IMR-90 (cell line): ENCODE results near the gene LHX1. TPM values are rescaled to one million over a fixed set of nuclear protein-coding genes. Genes with fewer than 3 reads are reported as not detected.

Source experiments
- ATAC-seq: fragments of 200-7000 bp; cut with Tn5 transposase; 2 replicates; pipeline ENCODE4 v1.9.1; 2020; ENCODE audit warnings: low read depth, mild to moderate bottlenecking, moderate library complexity
- BruUV-seq: library from RNA; stranded (reverse); fragments of 400-500 nt; replicated peaks from 2 replicates; lab custom pipeline; 2021; lab: Mats Ljungman, UMichigan
- CTCF ChIA-PET: fragments of 300-600 bp; formaldehyde crosslinking; extraction: SDS; loops from one replicate; lab custom pipeline; 2021; ENCODE audit warnings: antibody characterized with exemption; lab: Yijun Ruan, JAX
- POLR2A ChIA-PET: fragments of 300-600 bp; sonication (Branson Sonifier 250); formaldehyde crosslinking; loops from one replicate; lab custom pipeline; 2022; ENCODE audit warnings: antibody characterized with exemption; ENCODE audit not compliant: unreplicated experiment; lab: Charles Lee
- DNase-seq: peaks from one replicate; pipeline ENCODE4 v3.0.0; 2013
- H2AFZ ChIP-seq: replicated peaks from 2 replicates; pipeline ENCODE3; 2013; ENCODE audit warnings: low read length, mild to moderate bottlenecking; ENCODE audit not compliant: poor library complexity
- H2AK5ac ChIP-seq: 2 replicates; pipeline ENCODE4 v1.6.1; 2013; ENCODE audit warnings: low read depth, low read length, inconsistent platforms
- H2AK9ac ChIP-seq: replicated peaks from 2 replicates; pipeline ENCODE3; 2013; ENCODE audit warnings: mild to moderate bottlenecking, low read depth, low read length, moderate library complexity; ENCODE audit not compliant: poor library complexity
- H2BK120ac ChIP-seq: 2 replicates; pipeline ENCODE4 v1.6.1; 2013; ENCODE audit warnings: low read depth, low read length, inconsistent platforms
- H2BK15ac ChIP-seq: 3 replicates; pipeline ENCODE4 v1.6.1; 2013; ENCODE audit warnings: low read depth, low read length, inconsistent platforms
- H2BK20ac ChIP-seq: 2 replicates; pipeline ENCODE4 v1.6.1; 2013; ENCODE audit warnings: low read depth, mild to moderate bottlenecking, inconsistent platforms, low read length, moderate library complexity
- H2BK5ac ChIP-seq: 2 replicates; pipeline ENCODE4 v1.6.1; 2013; ENCODE audit warnings: mild to moderate bottlenecking, low read depth, low read length, inconsistent platforms; ENCODE audit not compliant: poor library complexity, severe bottlenecking
- H3K14ac ChIP-seq: replicated peaks from 2 replicates; pipeline ENCODE4 v1.6.1; 2013; ENCODE audit warnings: low read depth, low read length, inconsistent platforms
- H3K18ac ChIP-seq: 2 replicates; pipeline ENCODE4 v1.6.1; 2013; ENCODE audit warnings: low read depth, low read length, control low read depth
- H3K23ac ChIP-seq: 2 replicates; pipeline ENCODE4 v1.6.1; 2013; ENCODE audit warnings: low read depth, low read length, inconsistent platforms
- H3K27ac ChIP-seq: 2 replicates; pipeline ENCODE4 v1.5.1; 2013; ENCODE audit warnings: mild to moderate bottlenecking, control low read depth, low read length; ENCODE audit not compliant: insufficient read depth
- H3K27me3 ChIP-seq: 2 replicates; pipeline ENCODE4 v1.6.1; 2013; ENCODE audit warnings: low read length; ENCODE audit not compliant: control insufficient read depth, insufficient read depth
- H3K36me3 ChIP-seq: 2 replicates; pipeline ENCODE4 v1.6.1; 2013; ENCODE audit warnings: low read length, mixed read lengths; ENCODE audit not compliant: control insufficient read depth, insufficient read depth
- H3K4ac ChIP-seq: 2 replicates; pipeline ENCODE4 v1.6.1; 2013; ENCODE audit warnings: low read depth, low read length, inconsistent platforms
- H3K4me1 ChIP-seq: 2 replicates; pipeline ENCODE4 v1.6.1; 2013; ENCODE audit warnings: low read length, mixed read lengths; ENCODE audit not compliant: control insufficient read depth, insufficient read depth
- H3K4me2 ChIP-seq: 2 replicates; pipeline ENCODE4 v1.6.1; 2013; ENCODE audit warnings: low read depth, mild to moderate bottlenecking, control low read depth, low read length, moderate library complexity
- H3K4me3 ChIP-seq: 2 replicates; pipeline ENCODE4 v1.5.1; 2013; ENCODE audit warnings: low read depth, mild to moderate bottlenecking, control low read depth, low read length, moderate library complexity; ENCODE audit not compliant: insufficient read depth
- H3K56ac ChIP-seq: 2 replicates; pipeline ENCODE4 v1.6.1; 2013; ENCODE audit warnings: low read length, inconsistent platforms; ENCODE audit not compliant: insufficient read depth; ENCODE audit errors: extremely low read depth
- H3K79me1 ChIP-seq, 2 experiments: 2 replicates each; pipeline ENCODE4 v1.6.1; 2013; ENCODE audit warnings: low read length in 2 of 2, inconsistent platforms in 1 of 2, low read depth in 1 of 2
- H3K9ac ChIP-seq: 2 replicates; pipeline ENCODE4 v1.6.1; 2013; ENCODE audit warnings: low read depth, low read length, control low read depth
- H3K9me1 ChIP-seq: 2 replicates; pipeline ENCODE4 v1.6.1; 2013; ENCODE audit warnings: low read length, inconsistent platforms; ENCODE audit not compliant: insufficient read depth
- H3K9me3 ChIP-seq: 2 replicates; pipeline ENCODE4 v1.6.1; 2013; ENCODE audit warnings: low read length; ENCODE audit not compliant: control insufficient read depth, insufficient read depth
- H4K20me1 ChIP-seq: 2 replicates; pipeline ENCODE4 v1.6.1; 2013; ENCODE audit warnings: low read length, inconsistent platforms; ENCODE audit not compliant: insufficient read depth
- H4K5ac ChIP-seq: 2 replicates; pipeline ENCODE4 v1.6.1; 2013; ENCODE audit warnings: mild to moderate bottlenecking, low read depth, low read length, control low read depth
- H4K8ac ChIP-seq, 2 experiments: 2 replicates each; pipeline ENCODE4 v1.6.1; 2013; ENCODE audit warnings: low read depth in 2 of 2, low read length in 2 of 2, control low read depth in 1 of 2, inconsistent platforms in 1 of 2
- H4K91ac ChIP-seq: 2 replicates; pipeline ENCODE4 v1.6.1; 2013; ENCODE audit warnings: low read depth, low read length, inconsistent platforms; ENCODE audit not compliant: insufficient read depth
- BHLHE40 ChIP-seq: fragments of 150-350 bp; IDR thresholded peaks from 2 replicates; pipeline ENCODE4 v1.6.1; 2016; ENCODE audit warnings: mild to moderate bottlenecking, low read depth, low read length
- CEBPB ChIP-seq: IDR thresholded peaks from 2 replicates; pipeline ENCODE4 v1.6.1; 2012; ENCODE audit warnings: low read depth, low read length, improper control_type of control experiment
- CHD1 ChIP-seq: IDR thresholded peaks from 2 replicates; pipeline ENCODE4 v1.6.1; 2012; ENCODE audit warnings: low read depth, low read length, improper control_type of control experiment
- CTCF ChIP-seq: conservative IDR thresholded peaks from 2 replicates; pipeline ENCODE4 v1.5.1; 2012; ENCODE audit warnings: mild to moderate bottlenecking, low read depth, low read length, improper control_type of control experiment
- ELK1 ChIP-seq: fragments of 150-350 bp; IDR thresholded peaks from 2 replicates; pipeline ENCODE4 v1.6.1; 2016; ENCODE audit warnings: low read depth, mild to moderate bottlenecking, low read length, moderate library complexity, borderline replicate concordance
- FOS ChIP-seq: fragments of 150-350 bp; IDR thresholded peaks from 2 replicates; pipeline ENCODE4 v1.6.1; 2016; ENCODE audit warnings: low read depth, low read length
- MAFK ChIP-seq: IDR thresholded peaks from 2 replicates; pipeline ENCODE4 v1.6.1; 2012; ENCODE audit warnings: low read depth, low read length, improper control_type of control experiment
- MAZ ChIP-seq: IDR thresholded peaks from 2 replicates; pipeline ENCODE4 v1.6.1; 2012; ENCODE audit warnings: low read depth, mild to moderate bottlenecking, low read length, improper control_type of control experiment, moderate library complexity, borderline replicate concordance
- MXI1 ChIP-seq: IDR thresholded peaks from 2 replicates; pipeline ENCODE4 v1.6.1; 2012; ENCODE audit warnings: low read depth, mild to moderate bottlenecking, low read length, moderate library complexity, borderline replicate concordance
- NFE2L2 ChIP-seq: fragments of 150-350 bp; IDR thresholded peaks from 2 replicates; pipeline ENCODE4 v1.6.1; 2016; ENCODE audit warnings: low read depth, mild to moderate bottlenecking, low read length
- POLR2A ChIP-seq: IDR thresholded peaks from 2 replicates; pipeline ENCODE4 v1.6.1; 2012; ENCODE audit warnings: mild to moderate bottlenecking, low read depth, low read length
- RAD21 ChIP-seq: IDR thresholded peaks from 2 replicates; pipeline ENCODE4 v1.6.1; 2012; ENCODE audit warnings: low read length, improper control_type of control experiment
- RCOR1 ChIP-seq: IDR thresholded peaks from 2 replicates; pipeline ENCODE4 v1.6.1; 2012; ENCODE audit warnings: mild to moderate bottlenecking, low read length, improper control_type of control experiment; ENCODE audit not compliant: insufficient replicate concordance
- RFX5 ChIP-seq: IDR thresholded peaks from 2 replicates; pipeline ENCODE4 v1.8.0; 2012; ENCODE audit warnings: low read depth, mild to moderate bottlenecking, low read length, moderate library complexity
- SMC3 ChIP-seq: fragments of 150-350 bp; IDR thresholded peaks from 2 replicates; pipeline ENCODE4 v1.6.1; 2016; ENCODE audit warnings: low read depth, mild to moderate bottlenecking, antibody characterized with exemption, low read length, moderate library complexity
- USF2 ChIP-seq: fragments of 150-350 bp; IDR thresholded peaks from 2 replicates; pipeline ENCODE4 v1.6.1; 2017; ENCODE audit warnings: mild to moderate bottlenecking, antibody characterized with exemption, low read length, low read depth
- WGBS, 2 experiments: methylation state at CpG; one replicate each; pipeline versions ENCODE4 v1.1.5 to v1.1.7; 2013; ENCODE audit warnings: missing lambda C conversion rate in 2 of 2; ENCODE audit not compliant: insufficient read length in 1 of 2; ENCODE audit errors: extremely low coverage in 2 of 2; 5-methylcytosine and 5-hydroxymethylcytosine counted together
- dilution Hi-C: fragments of 300-500 bp; cut with HindIII; formaldehyde crosslinking; loops from one replicate; pipeline ENCODE4 v1.14.3; 2018; ENCODE audit warnings: low sequenced_read_pairs; ENCODE audit not compliant: unreplicated experiment
- in situ Hi-C: fragments of 300-500 bp; cut with MboI; formaldehyde crosslinking; loops from 3 replicates; pipeline ENCODE4 v1.14.3; 2019; ENCODE audit warnings: low sequenced_read_pairs, inconsistent platforms, mixed read lengths
- intact Hi-C: fragments of 100-400 bp; cut with micrococcal nuclease; formaldehyde crosslinking; loops from 2 replicates; pipeline ENCODE4 v1.10.0; 2022
- polyA plus RNA-seq, 3 experiments: library from polyadenylated mRNA; depleted of rRNA; stranded (reverse); fragments of >200 nt; gene quantifications; 2 replicates each; pipeline ENCODE4 v1.2.3, GENCODE V29; 2012; ENCODE audit warnings: low replicate concordance in 1 of 3
- total RNA-seq: library from RNA; depleted of rRNA; stranded (reverse); fragments of >200 nt; gene quantifications from 2 replicates; pipeline ENCODE4 v1.2.3, GENCODE V29; 2012

LHX1 gene
- total and polyA plus RNA-seq, 2 of the 4 experiments (the other 2 are of a cell fraction), result not detected

- no peaks in the 10 kb centered on the region for H3K79me1 ChIP-seq
- no peak overlapping the region for H2BK15ac ChIP-seq
- no peak for ATAC-seq
- no peak overlapping the region for H3K18ac ChIP-seq
- no peak overlapping the region for H2BK20ac ChIP-seq
- H4K8ac ChIP-seq, result no peak overlapping the region
- H4K20me1 ChIP-seq, result no peaks in the 10 kb centered on the region
- no peaks in the 10 kb centered on the region for H3K9me1 ChIP-seq
- WGBS, 2 experiments, result no CpG with 5 or more reads among the region's 8 CpGs
- no peak overlapping the region for H3K4me2 ChIP-seq
- TF ChIP-seq CEBPB (no peak), MAFK (no peak), CTCF (no peak), POLR2A (no peak), NFE2L2 (no peak), CHD1 (no peak), MXI1 (no peak), FOS (no peak), BHLHE40 (no peak), RFX5 (no peak), RAD21 (no peak), USF2 (no peak), ELK1 (no peak), MAZ (no peak), RCOR1 (no peak), SMC3 (no peak)
- no peaks in the 10 kb centered on the region for H3K4me1 ChIP-seq
- H3K14ac ChIP-seq, result no peak overlapping the region
- no peak overlapping the region for H4K91ac ChIP-seq
- peaks cover 44% of the 10 kb centered on the region for H3K27me3 ChIP-seq
- H3K27ac ChIP-seq, result no peak overlapping the region
- no peak overlapping the region for H2AFZ ChIP-seq
- no peak overlapping the region for H3K56ac ChIP-seq
- H2BK120ac ChIP-seq, result no peak overlapping the region
- H2AK9ac ChIP-seq, result no peak overlapping the region
- H2BK5ac ChIP-seq, result no peak overlapping the region
- H3K36me3 ChIP-seq, result no peaks in the 10 kb centered on the region
- no peak overlapping the region for H3K23ac ChIP-seq
- no peaks in the 10 kb centered on the region for H3K9me3 ChIP-seq
- ChIA-PET POLR2A (no interaction called here), CTCF (no interaction called here)
- no peak for DNase-seq
- no peak overlapping the region for H3K4ac ChIP-seq
- in situ Hi-C loops, result no loop called here
- BruUV-seq, result no TSS peak
- H3K9ac ChIP-seq, result no peak overlapping the region
- no peak overlapping the region for H2AK5ac ChIP-seq
- intact Hi-C loops, result no loop called here
- H4K5ac ChIP-seq, result no peak overlapping the region
- no peak overlapping the region for H3K4me3 ChIP-seq
- dilution Hi-C loops, result no loop called here
Measured at GRCh38 chr17:36889770-36890349, 47.4 kb upstream of the LHX1 start.
